ENCODE data around the gene SLC22A1. TPM values are rescaled to one million over a fixed set of nuclear protein-coding genes. Genes with fewer than 3 reads are reported as not detected.

Gene SLC22A1
- total and polyA plus RNA-seq, 2 of the 4 experiments (the other 2 are of a cell fraction), result 0.10 TPM; not detected in 1

DNA sequence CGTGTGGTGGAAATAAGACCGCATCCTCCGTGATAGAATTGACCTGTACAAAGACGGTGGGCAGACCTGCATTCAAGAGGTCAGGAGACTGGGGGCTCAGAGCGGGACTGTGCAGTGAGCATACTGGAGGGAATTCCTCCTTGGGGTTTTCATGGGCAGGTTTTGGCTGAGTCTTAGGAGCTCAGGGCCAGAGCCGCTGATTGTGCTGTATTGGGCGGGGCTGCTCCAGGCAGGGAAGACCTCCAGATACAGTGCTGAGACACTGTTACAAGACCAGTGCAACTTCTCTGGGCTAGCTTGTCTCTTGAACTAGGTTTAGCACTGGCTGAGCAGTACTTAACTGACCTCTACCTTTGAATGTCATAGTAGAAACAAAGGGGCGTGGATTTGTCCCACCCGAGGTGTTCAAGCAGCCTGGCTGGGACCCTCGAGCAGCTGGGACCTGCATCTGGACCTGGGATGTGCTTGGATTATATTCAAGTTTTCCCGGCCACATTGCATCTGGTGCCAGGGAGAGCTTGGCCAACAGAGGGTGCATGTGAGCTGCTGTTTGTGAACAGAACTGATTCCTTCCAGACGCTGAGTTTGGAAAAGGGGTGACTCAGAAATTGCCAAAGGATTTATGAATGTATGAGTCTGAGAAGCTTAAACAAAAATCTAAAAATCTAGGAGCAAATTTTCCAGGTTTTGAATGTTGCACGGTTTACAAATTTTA lies 33.4 kb upstream of the SLC22A1 start:
- Histone ChIP-seq H3K36me3 (ENCODE audit: control insufficient read depth, insufficient read depth, low read length) (peaks cover 71% of the 10 kb centered on the region), H4K20me1 (ENCODE audit: insufficient read depth, low read length) (no peaks in the 10 kb centered on the region), H4K91ac (ENCODE audit: insufficient read depth, low read depth, low read length) (no peak overlapping the region), H2BK15ac (ENCODE audit: low read depth, low read length) (no peak overlapping the region), H3K9me3 (ENCODE audit: control insufficient read depth, insufficient read depth, low read length) (no peaks in the 10 kb centered on the region), H4K5ac (ENCODE audit: low read depth, low read length) (no peak overlapping the region), H2AK9ac (replicated peaks; ENCODE audit: low read depth, low read length, poor library complexity) (peak overlapping the region; percentile 25), H3K4me1 (ENCODE audit: control insufficient read depth, insufficient read depth, low read length) (peaks cover 5% of the 10 kb centered on the region; the same call in 1 of the 2 replicates), H2AFZ (replicated peaks; ENCODE audit: low read length, poor library complexity) (no peak overlapping the region), H3K18ac (ENCODE audit: low read depth, low read length) (no peak overlapping the region), H3K9me1 (ENCODE audit: insufficient read depth, low read length) (no peaks in the 10 kb centered on the region), H2BK5ac (ENCODE audit: low read depth, low read length, poor library complexity, severe bottlenecking) (no peak overlapping the region), H3K56ac (ENCODE audit: extremely low read depth, insufficient read depth, low read length) (no peak overlapping the region), H3K9ac (ENCODE audit: low read depth, low read length) (no peak overlapping the region), H3K4me3 (ENCODE audit: insufficient read depth, low read depth, low read length) (no peak overlapping the region), H4K8ac (ENCODE audit: low read depth in 2 of 2, low read length in 2 of 2) (no peak overlapping the region), H3K4ac (ENCODE audit: low read depth, low read length) (no peak overlapping the region), H2BK120ac (ENCODE audit: low read depth, low read length) (no peak overlapping the region), H3K79me1 (ENCODE audit: low read depth in 1 of 2, low read length in 2 of 2) (no peaks in the 10 kb centered on the region; a peak in 1 of 4 replicates), H3K4me2 (ENCODE audit: low read depth, low read length) (no peak overlapping the region), H3K27me3 (ENCODE audit: control insufficient read depth, insufficient read depth, low read length) (no peaks in the 10 kb centered on the region), H2AK5ac (ENCODE audit: low read depth, low read length) (no peak overlapping the region), H2BK20ac (ENCODE audit: low read depth, low read length) (no peak overlapping the region), H3K27ac (ENCODE audit: insufficient read depth, low read length) (no peak overlapping the region), H3K23ac (ENCODE audit: low read depth, low read length) (no peak overlapping the region), H3K14ac (replicated peaks; ENCODE audit: low read depth, low read length) (no peak overlapping the region)
- peak; percentile 97 for ATAC-seq (ENCODE audit: low read depth)
- POLR2A ChIA-PET (ENCODE audit: unreplicated experiment), result no interaction called here
- DNase-seq, result peak; percentile 89
- in situ Hi-C loops (cut with MboI; ENCODE audit: low sequenced_read_pairs) (no loop called here), dilution Hi-C loops (cut with HindIII; ENCODE audit: low sequenced_read_pairs, unreplicated experiment) (no loop called here), intact Hi-C loops (cut with micrococcal nuclease) (loop anchor here (1.0 to 5.0 kb wide), 4 partner anchors 51 to 446 kb away; no protein-coding TSS in a partner anchor)
- CTCF ChIA-PET, result interaction anchor here (0.6 to 3.1 kb wide), 16 partner anchors 8 to 445 kb away, joined by 3 to 40 read pairs (median 4); no protein-coding TSS in a partner anchor
- no TSS peak for BruUV-seq (replicated peaks)
- WGBS, 2 experiments (ENCODE audit: extremely low coverage in 2 of 2, insufficient read length in 1 of 2), result 93% methylated on average over 5 of the region's 13 CpGs; no CpG with 5 or more reads in 1 of the 2 experiments
- TF ChIP-seq NFE2L2 (IDR thresholded peaks at IDR 0.05; ENCODE audit: low read depth, low read length) (no peak), MAFK (IDR thresholded peaks at IDR 0.05; ENCODE audit: low read depth, low read length) (no peak), RAD21 (IDR thresholded peaks at IDR 0.05; ENCODE audit: low read length) (peak; percentile 76), RCOR1 (IDR thresholded peaks at IDR 0.05; ENCODE audit: insufficient replicate concordance, low read length) (no peak), RFX5 (IDR thresholded peaks at IDR 0.05; ENCODE audit: low read depth, low read length) (no peak), SMC3 (IDR thresholded peaks at IDR 0.05; ENCODE audit: low read depth, low read length) (peak; percentile 93), MAZ (IDR thresholded peaks at IDR 0.05; ENCODE audit: borderline replicate concordance, low read depth, low read length) (no peak), CEBPB (IDR thresholded peaks at IDR 0.05; ENCODE audit: low read depth, low read length) (peak; percentile 51; the same call in 1 of the 2 replicates), POLR2A (IDR thresholded peaks at IDR 0.05; ENCODE audit: low read depth, low read length) (no peak), MXI1 (IDR thresholded peaks at IDR 0.05; ENCODE audit: borderline replicate concordance, low read depth, low read length) (no peak), BHLHE40 (IDR thresholded peaks at IDR 0.05; ENCODE audit: low read depth, low read length) (no peak), CHD1 (IDR thresholded peaks at IDR 0.05; ENCODE audit: low read depth, low read length) (no peak)
- TF ChIP-seq, protein P1, sequence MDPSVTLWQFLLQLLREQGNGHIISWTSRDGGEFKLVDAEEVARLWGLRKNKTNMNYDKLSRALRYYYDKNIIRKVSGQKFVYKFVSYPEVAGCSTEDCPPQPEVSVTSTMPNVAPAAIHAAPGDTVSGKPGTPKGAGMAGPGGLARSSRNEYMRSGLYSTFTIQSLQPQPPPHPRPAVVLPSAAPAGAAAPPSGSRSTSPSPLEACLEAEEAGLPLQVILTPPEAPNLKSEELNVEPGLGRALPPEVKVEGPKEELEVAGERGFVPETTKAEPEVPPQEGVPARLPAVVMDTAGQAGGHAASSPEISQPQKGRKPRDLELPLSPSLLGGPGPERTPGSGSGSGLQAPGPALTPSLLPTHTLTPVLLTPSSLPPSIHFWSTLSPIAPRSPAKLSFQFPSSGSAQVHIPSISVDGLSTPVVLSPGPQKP (IDR thresholded peaks at IDR 0.05; ENCODE audit: borderline replicate concordance, low read depth, low read length), result no peak
- TF ChIP-seq, protein P2, sequence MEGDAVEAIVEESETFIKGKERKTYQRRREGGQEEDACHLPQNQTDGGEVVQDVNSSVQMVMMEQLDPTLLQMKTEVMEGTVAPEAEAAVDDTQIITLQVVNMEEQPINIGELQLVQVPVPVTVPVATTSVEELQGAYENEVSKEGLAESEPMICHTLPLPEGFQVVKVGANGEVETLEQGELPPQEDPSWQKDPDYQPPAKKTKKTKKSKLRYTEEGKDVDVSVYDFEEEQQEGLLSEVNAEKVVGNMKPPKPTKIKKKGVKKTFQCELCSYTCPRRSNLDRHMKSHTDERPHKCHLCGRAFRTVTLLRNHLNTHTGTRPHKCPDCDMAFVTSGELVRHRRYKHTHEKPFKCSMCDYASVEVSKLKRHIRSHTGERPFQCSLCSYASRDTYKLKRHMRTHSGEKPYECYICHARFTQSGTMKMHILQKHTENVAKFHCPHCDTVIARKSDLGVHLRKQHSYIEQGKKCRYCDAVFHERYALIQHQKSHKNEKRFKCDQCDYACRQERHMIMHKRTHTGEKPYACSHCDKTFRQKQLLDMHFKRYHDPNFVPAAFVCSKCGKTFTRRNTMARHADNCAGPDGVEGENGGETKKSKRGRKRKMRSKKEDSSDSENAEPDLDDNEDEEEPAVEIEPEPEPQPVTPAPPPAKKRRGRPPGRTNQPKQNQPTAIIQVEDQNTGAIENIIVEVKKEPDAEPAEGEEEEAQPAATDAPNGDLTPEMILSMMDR (conservative IDR thresholded peaks at IDR 0.05; ENCODE audit: low read depth, low read length), result peak; percentile 92
- TF ChIP-seq, protein P3, sequence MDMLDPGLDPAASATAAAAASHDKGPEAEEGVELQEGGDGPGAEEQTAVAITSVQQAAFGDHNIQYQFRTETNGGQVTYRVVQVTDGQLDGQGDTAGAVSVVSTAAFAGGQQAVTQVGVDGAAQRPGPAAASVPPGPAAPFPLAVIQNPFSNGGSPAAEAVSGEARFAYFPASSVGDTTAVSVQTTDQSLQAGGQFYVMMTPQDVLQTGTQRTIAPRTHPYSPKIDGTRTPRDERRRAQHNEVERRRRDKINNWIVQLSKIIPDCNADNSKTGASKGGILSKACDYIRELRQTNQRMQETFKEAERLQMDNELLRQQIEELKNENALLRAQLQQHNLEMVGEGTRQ (IDR thresholded peaks at IDR 0.05; ENCODE audit: low read depth, low read length), result no peak
